ENCODE data around the gene PDCD1LG2.
"Not testable (repeated sequence)": the region's sequence is repeated elsewhere in the genome, so short reads cannot be mapped to it uniquely, and the experiment has no call there.

Gene PDCD1LG2

GRCh38 chr9:5493679-5494511 lies 16.4 kb upstream of the PDCD1LG2 start:
- no peak for DNase-seq (ENCODE audit: low read depth in 2 of 2)

- not testable (repeated sequence) for DNase-seq (ENCODE audit: low read depth in 2 of 2)
Observed at GRCh38 chr9:5494765-5495164, 15.6 kb upstream of the PDCD1LG2 start.

- DNase-seq (ENCODE audit: low read depth in 2 of 2) = no peak
Observed at GRCh38 chr9:5499157-5499556, 11.2 kb upstream of the PDCD1LG2 start.

GRCh38 chr9:5499889-5500398 lies 10.4 kb upstream of the PDCD1LG2 start:
- no peak for DNase-seq (ENCODE audit: low read depth in 2 of 2)

GRCh38 chr9:5500441-5501235 lies 9.7 kb upstream of the PDCD1LG2 start:
- DNase-seq (ENCODE audit: low read depth in 2 of 2) = no peak

GRCh38 chr9:5502553-5502952 lies 7.8 kb upstream of the PDCD1LG2 start:
- DNase-seq (ENCODE audit: low read depth in 2 of 2) = no peak

GRCh38 chr9:5509573-5509972 lies 758 bp upstream of the PDCD1LG2 start:
- no peak for DNase-seq (ENCODE audit: low read depth in 2 of 2)

- no peak for DNase-seq (ENCODE audit: low read depth in 2 of 2)
Observed at GRCh38 chr9:5510989-5511388, 658 bp downstream of the PDCD1LG2 start.

- no peak for DNase-seq (ENCODE audit: low read depth in 2 of 2)
Observed at GRCh38 chr9:5511476-5511875, 1.1 kb downstream of the PDCD1LG2 start.

- no peak for DNase-seq (ENCODE audit: low read depth in 2 of 2)
Observed at GRCh38 chr9:5511935-5512580, 1.7 kb downstream of the PDCD1LG2 start.

GRCh38 chr9:5512658-5513452 lies 2.5 kb downstream of the PDCD1LG2 start:
- DNase-seq (ENCODE audit: low read depth in 2 of 2) = no peak

- DNase-seq (ENCODE audit: low read depth in 2 of 2) = no peak
Observed at GRCh38 chr9:5513966-5514616, 3.8 kb downstream of the PDCD1LG2 start.

- DNase-seq (ENCODE audit: low read depth in 2 of 2) = no peak
Observed at GRCh38 chr9:5514617-5515260, 4.4 kb downstream of the PDCD1LG2 start.

GRCh38 chr9:5515261-5515650 lies 4.9 kb downstream of the PDCD1LG2 start:
- no peak for DNase-seq (ENCODE audit: low read depth in 2 of 2)

GRCh38 chr9:5516453-5517220 lies 6.3 kb downstream of the PDCD1LG2 start:
- DNase-seq (ENCODE audit: low read depth in 2 of 2) = no peak

- DNase-seq (ENCODE audit: low read depth in 2 of 2) = no peak
Observed at GRCh38 chr9:5518171-5518936, 8.0 kb downstream of the PDCD1LG2 start.

GRCh38 chr9:5518937-5519319 lies 8.6 kb downstream of the PDCD1LG2 start:
- no peak for DNase-seq (ENCODE audit: low read depth in 2 of 2)

- DNase-seq (ENCODE audit: low read depth in 2 of 2) = no peak
Observed at GRCh38 chr9:5524090-5524489, 13.8 kb downstream of the PDCD1LG2 start.

- DNase-seq (ENCODE audit: low read depth in 2 of 2) = no peak
Observed at GRCh38 chr9:5529683-5530221, 19.4 kb downstream of the PDCD1LG2 start.

All from stimulated activated CD8-positive, alpha-beta memory T cell treated with anti-CD3 and anti-CD28 coated beads, Interleukin-2, amount 100 ng/mL, for 1 hour (primary cell).